Sigmoid colon (tissue), 7 donors: ENCODE measurements around the gene ZNF652. TPM values are rescaled to one million over a fixed set of nuclear protein-coding genes. Genes with fewer than 3 reads are reported as not detected.

Experiments
- DNase-seq: peaks from one replicate; pipeline ENCODE4 v3.0.0-alpha.2; 2019
- H3K27ac ChIP-seq, 4 donors: fragments of 200-600 bp; sonication (generic); one replicate each; pipeline ENCODE4 v1.5.1; 2016 to 2019; ENCODE audit warnings: mild to moderate bottlenecking in 1 of 4
- H3K27me3 ChIP-seq, 3 donors: fragments of 200-600 bp; sonication (generic); one replicate each; pipeline ENCODE4 v1.5.1; 2019; ENCODE audit warnings: mild to moderate bottlenecking in 1 of 3
- H3K36me3 ChIP-seq, 4 donors: fragments of 200-600 bp; sonication (generic); one replicate each; pipeline ENCODE4 v1.5.1; 2016 to 2019
- H3K4me1 ChIP-seq, 4 donors: fragments of 200-600 bp; sonication (generic); one replicate each; pipeline ENCODE4 v1.5.1; 2017 to 2019
- H3K4me3 ChIP-seq, 4 donors: fragments of 200-600 bp; sonication (generic); one replicate each; pipeline ENCODE4 v1.5.1; 2017 to 2019; ENCODE audit warnings: mild to moderate bottlenecking in 2 of 4, moderate library complexity in 1 of 4
- H3K9me3 ChIP-seq, 4 donors: fragments of 200-600 bp in 3 of 4; sonication (generic) in 3 of 4; one replicate each; pipeline versions ENCODE4 v1.5.1 to v1.6.1; 2013 to 2019
- CTCF ChIP-seq, 4 experiments: fragments of 450-650 bp in 3 of 4; fragments of 200-600 bp in 1 of 4; IDR thresholded peaks; one replicate each; pipeline ENCODE4 v1.5.1; 2016 to 2019; ENCODE audit warnings: antibody characterized with exemption in 4 of 4, mild to moderate bottlenecking in 3 of 4, moderate library complexity in 2 of 4
- EP300 ChIP-seq, 4 donors: sonication (generic); formaldehyde crosslinking; IDR thresholded peaks; one replicate each; pipeline ENCODE4 v1.6.1; 2017; ENCODE audit warnings: antibody characterized with exemption in 4 of 4
- POLR2A ChIP-seq, 2 donors: fragments of 450-650 bp; IDR thresholded peaks; one replicate each; pipeline ENCODE4 v1.6.1; 2016; ENCODE audit warnings: antibody characterized with exemption in 2 of 2, mild to moderate bottlenecking in 2 of 2, moderate library complexity in 2 of 2
- POLR2AphosphoS5 ChIP-seq, 4 donors: sonication (generic); formaldehyde crosslinking; IDR thresholded peaks; one replicate each; pipeline ENCODE4 v1.6.1; 2017; ENCODE audit warnings: antibody characterized with exemption in 4 of 4
- whole genome bisulfite sequencing, 2 donors: extraction: QIAGEN DNeasy Blood & Tissue Kit; methylation state at CpG; one replicate each; pipeline ENCODE4 v1.1.7; 2013; 5-methylcytosine and 5-hydroxymethylcytosine counted together
- intact Hi-C: fragments of 100-400 bp; cut with DNase I; formaldehyde crosslinking; loops from one replicate; pipeline ENCODE4 v1.15.1; 2023
- polyA plus RNA-seq, 3 donors: library from polyadenylated mRNA; stranded (reverse); fragments of 200-250 nt; gene quantifications; one replicate each; pipeline ENCODE4 v1.2.3, GENCODE V29; 2013
- total RNA-seq, 4 donors: library from RNA; depleted of rRNA; stranded (reverse); fragments of >200 nt; gene quantifications; one replicate each; pipeline ENCODE4 v1.1.0, GENCODE V29; 2016
- donor health status: healthy with polysubstance abuse.
- donor health status: Bipolar disorder and iron deficiency.
- donor health status: healthy.

Gene ZNF652
- total and polyA plus RNA-seq, 7 donors: 12.9 to 134 (median 83.1) TPM

DNA sequence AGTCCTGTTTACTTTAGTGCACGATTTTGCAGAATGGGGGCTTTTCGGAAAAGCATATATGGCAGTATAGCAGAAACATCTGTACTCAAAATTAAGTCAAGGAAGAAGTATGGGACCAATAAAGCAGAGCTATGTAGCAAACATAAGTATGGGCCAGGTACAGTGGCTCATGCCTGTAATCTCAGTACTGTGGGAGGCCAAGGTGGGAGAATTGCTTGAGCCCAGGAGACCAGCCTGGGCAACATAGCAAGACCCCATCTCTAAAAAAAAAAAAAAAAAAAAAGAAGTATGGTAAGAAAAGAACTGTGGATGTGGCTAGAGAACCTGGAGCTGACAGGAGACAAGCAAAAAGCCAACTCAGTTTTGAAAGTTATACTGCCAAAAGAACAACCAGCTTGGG lies 36.1 kb downstream of the ZNF652 start:
- H3K27me3 ChIP-seq: no peaks in the 10 kb centered on the region
- H3K4me1 ChIP-seq: peaks cover 0 to 28% (median 6%) of the 10 kb centered on the region in 4 donors
- H3K36me3 ChIP-seq: peaks cover 0 to 4% (median 0%) of the 10 kb centered on the region in 4 donors
- WGBS, 2 donors: 91% methylated on average over 2 of the region's 2 CpGs
- DNase-seq: no peak
- no peak for TF ChIP-seq CTCF (IDR thresholded peaks at IDR 0.05)
- TF ChIP-seq POLR2AphosphoS5 (IDR thresholded peaks at IDR 0.05): no peak
- TF ChIP-seq POLR2A (IDR thresholded peaks at IDR 0.05): no peak
- no peak for TF ChIP-seq EP300 (IDR thresholded peaks at IDR 0.05)
- H3K27ac ChIP-seq: no peak overlapping the region
- no peaks in the 10 kb centered on the region for H3K9me3 ChIP-seq
- H3K4me3 ChIP-seq: no peak overlapping the region
- intact Hi-C loops: no loop called here

- 84 to 86% methylated on average over 6 of the region's 6 CpGs for WGBS, 2 donors
- DNase-seq: no peak
- no peak for TF ChIP-seq EP300 (IDR thresholded peaks at IDR 0.05)
- TF ChIP-seq POLR2A (IDR thresholded peaks at IDR 0.05): no peak
- peaks cover 0 to 27% (median 0%) of the 10 kb centered on the region in 4 donors for H3K36me3 ChIP-seq
- intact Hi-C loops: loop anchor here (5.0 kb wide), 2 partner anchors 44 to 239 kb away; partner anchors contain the start of gene ZNF652
- H3K4me1 ChIP-seq: peaks cover 0 to 42% (median 33%) of the 10 kb centered on the region in 4 donors
- H3K9me3 ChIP-seq: no peaks in the 10 kb centered on the region
- no peaks in the 10 kb centered on the region for H3K27me3 ChIP-seq
- no peak overlapping the region for H3K4me3 ChIP-seq
- H3K27ac ChIP-seq: no peak overlapping the region
These were observed 43.5 kb downstream of the ZNF652 start for GRCh38 chr17:49318435-49318965.

GRCh38 chr17:49316889-49317675 lies 45.0 kb downstream of the ZNF652 start:
- peaks cover 0 to 32% (median 3%) of the 10 kb centered on the region in 4 donors for H3K36me3 ChIP-seq
- intact Hi-C loops: loop anchor here (5.0 kb wide), 2 partner anchors 45 to 240 kb away; partner anchors contain the start of gene ZNF652
- H3K4me3 ChIP-seq: no peak overlapping the region
- DNase-seq: no peak
- TF ChIP-seq EP300 (IDR thresholded peaks at IDR 0.05) (no peak), POLR2A (IDR thresholded peaks at IDR 0.05) (no peak), CTCF (IDR thresholded peaks at IDR 0.05) (no peak), POLR2AphosphoS5 (IDR thresholded peaks at IDR 0.05) (no peak)
- no peaks in the 10 kb centered on the region for H3K9me3 ChIP-seq
- peak overlapping the region in 3 of 4 donors; percentile 23 to 44 (median 38) for H3K27ac ChIP-seq
- peaks cover 0 to 42% (median 33%) of the 10 kb centered on the region in 4 donors for H3K4me1 ChIP-seq
- H3K27me3 ChIP-seq: no peaks in the 10 kb centered on the region
- 70 to 88% methylated on average over 13 of the region's 13 CpGs for WGBS, 2 donors

GRCh38 chr17:49316258-49316570 lies 45.8 kb downstream of the ZNF652 start:
- WGBS, 2 donors: 60 to 63% methylated on average over 2 of the region's 2 CpGs
- no peak for DNase-seq
- Histone ChIP-seq H3K27me3 (no peaks in the 10 kb centered on the region), H3K9me3 (no peaks in the 10 kb centered on the region), H3K4me3 (no peak overlapping the region), H3K36me3 (peaks cover 3 to 38% (median 9%) of the 10 kb centered on the region in 4 donors), H3K27ac (peak overlapping the region in 3 of 4 donors; percentile 23 to 44 (median 38)), H3K4me1 (peaks cover 0 to 42% (median 33%) of the 10 kb centered on the region in 4 donors)
- intact Hi-C loops: loop anchor here (5.0 kb wide), 2 partner anchors 46 to 241 kb away; partner anchors contain the start of gene ZNF652
- TF ChIP-seq POLR2AphosphoS5 (IDR thresholded peaks at IDR 0.05) (no peak), EP300 (IDR thresholded peaks at IDR 0.05) (no peak), POLR2A (IDR thresholded peaks at IDR 0.05) (no peak), CTCF (IDR thresholded peaks at IDR 0.05) (no peak)
